Sigmoid colon (tissue), 4 donors: ENCODE data around the gene VAMP8.

Experiments used
- EP300 ChIP-seq, 4 donors: sonication (generic); formaldehyde crosslinking; IDR thresholded peaks; one replicate each; pipeline ENCODE4 v1.6.1; 2017; ENCODE audit warnings: antibody characterized with exemption in 4 of 4
- POLR2A ChIP-seq, 2 donors: fragments of 450-650 bp; IDR thresholded peaks; one replicate each; pipeline ENCODE4 v1.6.1; 2016; ENCODE audit warnings: antibody characterized with exemption in 2 of 2, mild to moderate bottlenecking in 2 of 2, moderate library complexity in 2 of 2
- POLR2AphosphoS5 ChIP-seq, 4 donors: sonication (generic); formaldehyde crosslinking; IDR thresholded peaks; one replicate each; pipeline ENCODE4 v1.6.1; 2017; ENCODE audit warnings: antibody characterized with exemption in 4 of 4
- TF ChIP-seq, protein P1 (sequence below), 4 experiments: fragments of 450-650 bp in 3 of 4; fragments of 200-600 bp in 1 of 4; IDR thresholded peaks; one replicate each; pipeline ENCODE4 v1.5.1; 2016 to 2019; ENCODE audit warnings: antibody characterized with exemption in 4 of 4, mild to moderate bottlenecking in 3 of 4, moderate library complexity in 2 of 4

DNA sequence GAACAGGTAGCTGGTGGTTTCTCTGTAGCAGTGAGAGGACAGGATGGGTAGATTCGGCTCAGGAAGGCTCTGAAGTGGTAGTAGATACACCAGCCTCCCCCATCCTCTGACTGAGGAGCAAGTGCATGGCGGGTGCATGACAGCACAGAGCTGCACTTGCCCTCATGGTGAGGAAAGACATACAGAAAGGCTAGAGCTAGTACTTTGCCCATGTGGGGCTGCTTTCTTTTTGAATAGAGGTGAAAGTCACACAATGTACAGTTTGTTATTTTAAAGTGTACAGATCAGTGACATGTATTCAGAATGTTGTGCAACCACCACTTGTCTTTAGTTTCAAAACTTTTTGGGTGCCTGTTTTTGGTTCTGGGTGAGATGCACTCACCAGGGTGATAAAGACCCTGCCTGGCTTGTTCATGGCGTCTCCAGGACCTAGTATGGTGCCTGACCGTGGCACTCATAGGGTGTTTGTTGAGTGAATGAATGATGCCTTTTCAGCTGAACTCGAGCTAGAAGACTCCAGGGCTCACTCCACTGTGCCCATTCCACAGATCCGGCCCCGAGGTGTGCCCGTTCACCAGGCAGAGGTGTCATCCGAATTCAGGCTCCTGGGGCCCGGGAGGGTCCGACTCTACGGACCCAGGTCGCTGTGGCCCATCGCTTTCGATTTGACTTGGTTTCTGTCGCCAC is 6.4 kb downstream of the VAMP8 start:
- TF ChIP-seq, protein P1, sequence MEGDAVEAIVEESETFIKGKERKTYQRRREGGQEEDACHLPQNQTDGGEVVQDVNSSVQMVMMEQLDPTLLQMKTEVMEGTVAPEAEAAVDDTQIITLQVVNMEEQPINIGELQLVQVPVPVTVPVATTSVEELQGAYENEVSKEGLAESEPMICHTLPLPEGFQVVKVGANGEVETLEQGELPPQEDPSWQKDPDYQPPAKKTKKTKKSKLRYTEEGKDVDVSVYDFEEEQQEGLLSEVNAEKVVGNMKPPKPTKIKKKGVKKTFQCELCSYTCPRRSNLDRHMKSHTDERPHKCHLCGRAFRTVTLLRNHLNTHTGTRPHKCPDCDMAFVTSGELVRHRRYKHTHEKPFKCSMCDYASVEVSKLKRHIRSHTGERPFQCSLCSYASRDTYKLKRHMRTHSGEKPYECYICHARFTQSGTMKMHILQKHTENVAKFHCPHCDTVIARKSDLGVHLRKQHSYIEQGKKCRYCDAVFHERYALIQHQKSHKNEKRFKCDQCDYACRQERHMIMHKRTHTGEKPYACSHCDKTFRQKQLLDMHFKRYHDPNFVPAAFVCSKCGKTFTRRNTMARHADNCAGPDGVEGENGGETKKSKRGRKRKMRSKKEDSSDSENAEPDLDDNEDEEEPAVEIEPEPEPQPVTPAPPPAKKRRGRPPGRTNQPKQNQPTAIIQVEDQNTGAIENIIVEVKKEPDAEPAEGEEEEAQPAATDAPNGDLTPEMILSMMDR (IDR thresholded peaks at IDR 0.05) = no peak
- TF ChIP-seq POLR2AphosphoS5 (IDR thresholded peaks at IDR 0.05) (no peak), POLR2A (IDR thresholded peaks at IDR 0.05) (no peak), EP300 (IDR thresholded peaks at IDR 0.05) (no peak)
